ENCODE measurements around the gene TSPAN9.

TSPAN9 gene

GRCh38 chr12:3081091-3081490, 3.9 kb downstream of the TSPAN9 start:
- no peak for DNase-seq

GRCh38 chr12:3081886-3082285, 4.7 kb downstream of the TSPAN9 start:
- no peak for DNase-seq

- no peak for DNase-seq
These were observed 6.2 kb downstream of the TSPAN9 start for GRCh38 chr12:3083241-3083920.

- DNase-seq, result no peak
These were observed 6.8 kb downstream of the TSPAN9 start for GRCh38 chr12:3083921-3084347.

- no peak for DNase-seq
These were observed 7.6 kb downstream of the TSPAN9 start for GRCh38 chr12:3084742-3085141.

- DNase-seq, result no peak
These were observed 8.4 kb downstream of the TSPAN9 start for GRCh38 chr12:3085341-3086139.

GRCh38 chr12:3086211-3086610, 9.0 kb downstream of the TSPAN9 start:
- DNase-seq, result no peak

- DNase-seq, result no peak
These were observed 9.6 kb downstream of the TSPAN9 start for GRCh38 chr12:3086729-3087323.

GRCh38 chr12:3087758-3088650, 10.8 kb downstream of the TSPAN9 start:
- no peak for DNase-seq

- no peak for DNase-seq
These were observed 12.4 kb downstream of the TSPAN9 start for GRCh38 chr12:3089588-3089987.

- DNase-seq, result no peak
These were observed 13.3 kb downstream of the TSPAN9 start for GRCh38 chr12:3090240-3091037.

- no peak for DNase-seq
These were observed 13.8 kb downstream of the TSPAN9 start for GRCh38 chr12:3091038-3091319.

- DNase-seq, result no peak
These were observed 14.4 kb downstream of the TSPAN9 start for GRCh38 chr12:3091382-3092241.

- DNase-seq, result no peak
These were observed 15.6 kb downstream of the TSPAN9 start for GRCh38 chr12:3092764-3093163.

GRCh38 chr12:3097186-3097804, 20.1 kb downstream of the TSPAN9 start:
- DNase-seq, result no peak

- no peak for DNase-seq
These were observed 20.7 kb downstream of the TSPAN9 start for GRCh38 chr12:3097836-3098235.

GRCh38 chr12:3098436-3098835, 21.3 kb downstream of the TSPAN9 start:
- DNase-seq, result no peak

- no peak for DNase-seq
These were observed 22.0 kb downstream of the TSPAN9 start for GRCh38 chr12:3099146-3099545.

- no peak for DNase-seq
These were observed 24.3 kb downstream of the TSPAN9 start for GRCh38 chr12:3101309-3102024.

GRCh38 chr12:3102771-3103410, 25.7 kb downstream of the TSPAN9 start:
- no peak for DNase-seq
